Prostate gland (tissue), 2 donors: ENCODE data around the gene ZNF888.

Experiments
- POLR2A ChIP-seq: fragments of 450-650 bp; IDR thresholded peaks from one replicate; pipeline ENCODE4 v1.6.1; 2016; ENCODE audit warnings: antibody characterized with exemption, mild to moderate bottlenecking
- POLR2AphosphoS5 ChIP-seq: sonication (generic); formaldehyde crosslinking; IDR thresholded peaks from one replicate; pipeline ENCODE4 v1.6.1; 2017; ENCODE audit warnings: antibody characterized with exemption
- TF ChIP-seq, protein P1 (sequence below), 4 experiments: fragments of 200-600 bp in 2 of 4; fragments of 450-650 bp in 2 of 4; sonication (generic) in 2 of 4; IDR thresholded peaks; 1 replicate in 3 of 4; 2 replicates in 1 of 4; pipeline ENCODE4 v1.5.1; 2016 to 2019; ENCODE audit warnings: antibody characterized with exemption in 4 of 4, mild to moderate bottlenecking in 2 of 4, moderate library complexity in 2 of 4

DNA sequence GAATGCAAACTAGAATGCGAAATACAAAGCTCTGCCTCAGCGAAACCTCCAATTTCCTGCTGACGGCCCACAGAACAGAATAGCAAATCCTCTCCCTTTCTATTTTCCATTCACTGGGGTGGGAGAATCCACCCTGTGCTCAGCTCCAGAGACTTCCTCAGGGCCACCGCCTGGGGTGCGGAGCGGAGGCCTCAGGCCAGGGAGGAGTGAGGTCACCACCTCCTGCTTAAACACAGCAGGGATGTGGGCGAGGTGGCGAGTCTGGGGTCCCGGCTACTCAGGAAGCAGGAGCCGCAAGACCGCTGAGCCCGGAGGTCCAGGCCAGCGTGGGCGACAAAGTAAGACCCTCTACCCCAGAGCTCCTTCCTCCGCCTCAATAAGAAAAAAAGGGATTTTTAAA, 25.1 kb downstream of the ZNF888 start:
- TF ChIP-seq, protein P1, sequence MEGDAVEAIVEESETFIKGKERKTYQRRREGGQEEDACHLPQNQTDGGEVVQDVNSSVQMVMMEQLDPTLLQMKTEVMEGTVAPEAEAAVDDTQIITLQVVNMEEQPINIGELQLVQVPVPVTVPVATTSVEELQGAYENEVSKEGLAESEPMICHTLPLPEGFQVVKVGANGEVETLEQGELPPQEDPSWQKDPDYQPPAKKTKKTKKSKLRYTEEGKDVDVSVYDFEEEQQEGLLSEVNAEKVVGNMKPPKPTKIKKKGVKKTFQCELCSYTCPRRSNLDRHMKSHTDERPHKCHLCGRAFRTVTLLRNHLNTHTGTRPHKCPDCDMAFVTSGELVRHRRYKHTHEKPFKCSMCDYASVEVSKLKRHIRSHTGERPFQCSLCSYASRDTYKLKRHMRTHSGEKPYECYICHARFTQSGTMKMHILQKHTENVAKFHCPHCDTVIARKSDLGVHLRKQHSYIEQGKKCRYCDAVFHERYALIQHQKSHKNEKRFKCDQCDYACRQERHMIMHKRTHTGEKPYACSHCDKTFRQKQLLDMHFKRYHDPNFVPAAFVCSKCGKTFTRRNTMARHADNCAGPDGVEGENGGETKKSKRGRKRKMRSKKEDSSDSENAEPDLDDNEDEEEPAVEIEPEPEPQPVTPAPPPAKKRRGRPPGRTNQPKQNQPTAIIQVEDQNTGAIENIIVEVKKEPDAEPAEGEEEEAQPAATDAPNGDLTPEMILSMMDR (IDR thresholded peaks at IDR 0.05) = no peak
- TF ChIP-seq POLR2AphosphoS5 (no peak), POLR2A (no peak)
